Nucleus accumbens (tissue), 56 donors: Measurements from ENCODE around the gene SENP5.
A peak's percentile ranks its signal among the peaks of the same experiment; 100 is the strongest.
"Not testable (repeated sequence)": the region's sequence is repeated elsewhere in the genome, so short reads cannot be mapped to it uniquely, and the experiment has no call there.

ENCODE experiments used
- DNase-seq, 56 donors: peaks; one replicate each; lab custom pipeline; 2025; lab: John Stamatoyannopoulos, UW

SENP5 gene, protein sequence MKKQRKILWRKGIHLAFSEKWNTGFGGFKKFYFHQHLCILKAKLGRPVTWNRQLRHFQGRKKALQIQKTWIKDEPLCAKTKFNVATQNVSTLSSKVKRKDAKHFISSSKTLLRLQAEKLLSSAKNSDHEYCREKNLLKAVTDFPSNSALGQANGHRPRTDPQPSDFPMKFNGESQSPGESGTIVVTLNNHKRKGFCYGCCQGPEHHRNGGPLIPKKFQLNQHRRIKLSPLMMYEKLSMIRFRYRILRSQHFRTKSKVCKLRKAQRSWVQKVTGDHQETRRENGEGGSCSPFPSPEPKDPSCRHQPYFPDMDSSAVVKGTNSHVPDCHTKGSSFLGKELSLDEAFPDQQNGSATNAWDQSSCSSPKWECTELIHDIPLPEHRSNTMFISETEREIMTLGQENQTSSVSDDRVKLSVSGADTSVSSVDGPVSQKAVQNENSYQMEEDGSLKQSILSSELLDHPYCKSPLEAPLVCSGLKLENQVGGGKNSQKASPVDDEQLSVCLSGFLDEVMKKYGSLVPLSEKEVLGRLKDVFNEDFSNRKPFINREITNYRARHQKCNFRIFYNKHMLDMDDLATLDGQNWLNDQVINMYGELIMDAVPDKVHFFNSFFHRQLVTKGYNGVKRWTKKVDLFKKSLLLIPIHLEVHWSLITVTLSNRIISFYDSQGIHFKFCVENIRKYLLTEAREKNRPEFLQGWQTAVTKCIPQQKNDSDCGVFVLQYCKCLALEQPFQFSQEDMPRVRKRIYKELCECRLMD

DNA sequence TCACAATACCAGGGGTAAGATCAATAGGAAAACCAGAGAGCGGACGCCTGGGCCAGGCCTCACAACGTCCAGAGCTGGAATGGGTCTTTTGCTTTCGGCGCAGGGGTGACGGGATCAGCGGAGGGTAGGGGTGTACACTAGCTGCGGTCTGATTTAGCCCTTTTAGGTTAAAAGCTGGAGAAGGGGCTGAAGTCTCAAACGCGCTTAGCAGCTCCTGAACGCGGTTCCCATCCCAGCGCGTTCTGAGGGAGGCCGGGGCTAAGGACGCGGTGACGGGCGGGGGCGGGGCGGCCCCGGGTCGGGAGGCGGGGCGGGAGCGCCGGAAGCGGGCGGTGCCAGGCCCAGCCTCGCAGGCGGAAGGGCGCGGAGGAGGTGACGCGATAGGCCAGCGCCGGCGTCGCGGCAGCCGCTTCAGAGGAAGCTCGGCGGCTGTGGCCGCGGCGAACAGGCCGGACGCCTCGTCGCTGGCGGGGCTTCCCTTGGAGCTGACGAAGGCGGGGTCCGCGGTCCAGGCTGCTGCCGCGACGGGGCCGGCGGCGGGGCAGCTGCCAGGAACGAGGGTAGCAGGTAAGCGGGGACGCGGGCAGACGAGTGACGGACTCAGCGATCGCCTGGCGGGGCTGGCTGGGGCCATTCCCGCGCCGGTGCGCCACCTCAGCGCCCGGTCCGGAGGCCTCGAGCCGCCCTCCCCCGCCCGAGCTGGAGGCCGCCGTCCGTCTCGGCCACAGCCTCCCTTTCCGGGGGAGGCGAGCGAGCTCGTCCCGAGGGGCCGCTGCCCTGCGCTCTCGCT lies at the start of gene SENP5:
SENP5 (plus strand) TSS at position 414 of the 790 bp plus-strand sequence. CDS start 17,262 bp downstream, outside the sequence.
- peak in 55 of 56 donors; percentile 42 to 94 (median 87) for DNase-seq

DNA sequence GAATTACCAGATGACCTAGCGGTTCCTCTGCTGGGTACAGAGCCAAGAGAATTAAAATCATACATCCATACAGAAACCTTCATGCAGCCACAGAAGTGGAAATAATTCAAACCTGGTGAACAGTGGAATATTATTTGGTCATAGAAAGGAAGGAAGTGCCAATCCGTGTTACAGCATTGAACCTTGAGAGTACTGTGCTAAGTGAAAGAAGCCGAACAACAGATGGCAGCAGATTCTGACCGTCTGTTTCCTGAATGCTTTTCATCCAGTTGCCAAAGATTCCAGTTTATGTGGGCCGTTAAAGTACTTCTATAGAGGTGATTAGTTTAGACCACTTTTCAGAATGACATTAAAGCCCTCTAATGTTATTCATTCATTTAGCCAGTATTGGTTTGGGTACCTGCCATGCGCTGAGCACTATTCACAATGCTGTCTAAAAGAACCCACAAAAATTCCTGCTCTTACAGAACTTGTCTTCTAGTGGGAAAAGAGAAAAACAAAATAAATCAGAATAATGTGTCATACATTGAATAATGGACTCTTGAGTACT lies 45.8 kb upstream of the SENP5 start:
- DNase-seq, result no peak

DNA sequence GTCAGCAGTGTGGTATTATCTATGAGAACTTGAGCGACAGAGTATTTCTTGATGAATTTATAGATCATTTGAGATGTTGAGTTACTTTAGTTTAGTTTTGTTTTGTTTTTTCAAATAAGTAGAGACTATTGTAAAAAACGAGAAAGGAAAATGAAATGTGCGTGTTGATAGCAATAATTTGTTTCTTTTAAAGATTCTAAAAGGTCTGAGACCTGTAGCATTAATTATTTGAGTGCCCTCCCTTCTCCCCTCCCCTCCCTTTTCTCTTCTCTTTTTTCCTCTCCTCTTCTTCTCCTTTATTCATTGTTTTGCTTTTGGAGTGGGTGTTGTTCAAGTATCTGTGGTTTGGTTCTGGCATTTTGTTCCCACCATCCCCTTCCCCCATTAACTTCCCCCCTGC lies 38.1 kb upstream of the SENP5 start:
- DNase-seq, result not testable (repeated sequence)

DNA sequence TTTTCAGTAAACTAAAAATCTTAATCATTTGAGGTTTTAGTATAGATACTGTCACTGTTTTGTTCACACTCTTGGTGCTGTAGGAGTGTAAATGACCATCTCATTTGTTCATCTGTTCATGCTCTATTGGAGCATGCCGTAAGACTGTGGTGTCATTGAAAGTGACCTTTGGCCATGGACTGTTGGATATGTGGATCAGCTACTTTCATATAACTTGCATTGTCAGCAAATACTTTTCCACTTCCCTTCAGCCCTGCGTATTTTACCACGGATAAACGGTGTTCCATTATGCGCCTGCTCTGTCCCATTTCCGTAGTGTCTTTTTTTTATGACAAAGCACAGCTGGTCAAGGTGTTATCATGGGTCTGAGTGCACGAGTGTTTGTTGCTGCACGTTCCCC lies 32.6 kb upstream of the SENP5 start:
- DNase-seq, result no peak

DNA sequence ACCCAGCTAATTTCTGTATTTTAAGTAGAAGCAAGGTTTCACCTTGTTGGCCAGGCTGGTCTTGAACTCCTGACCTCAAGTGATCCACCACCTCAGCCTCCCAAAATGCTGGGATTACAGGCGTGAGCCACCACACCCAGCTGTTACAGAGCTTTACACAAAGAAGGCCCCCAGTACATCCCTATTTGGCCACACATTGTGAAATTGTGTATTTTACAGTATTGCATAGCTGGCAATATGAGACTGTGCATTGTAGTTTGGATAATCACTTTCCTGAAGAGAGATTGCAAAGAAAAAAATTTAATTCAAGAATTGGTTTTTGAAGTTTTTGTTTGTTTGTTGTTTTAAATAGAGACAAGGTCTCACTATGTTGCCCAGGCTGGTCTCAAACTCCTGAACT lies 31.1 kb upstream of the SENP5 start:
- not testable (repeated sequence) for DNase-seq

DNA sequence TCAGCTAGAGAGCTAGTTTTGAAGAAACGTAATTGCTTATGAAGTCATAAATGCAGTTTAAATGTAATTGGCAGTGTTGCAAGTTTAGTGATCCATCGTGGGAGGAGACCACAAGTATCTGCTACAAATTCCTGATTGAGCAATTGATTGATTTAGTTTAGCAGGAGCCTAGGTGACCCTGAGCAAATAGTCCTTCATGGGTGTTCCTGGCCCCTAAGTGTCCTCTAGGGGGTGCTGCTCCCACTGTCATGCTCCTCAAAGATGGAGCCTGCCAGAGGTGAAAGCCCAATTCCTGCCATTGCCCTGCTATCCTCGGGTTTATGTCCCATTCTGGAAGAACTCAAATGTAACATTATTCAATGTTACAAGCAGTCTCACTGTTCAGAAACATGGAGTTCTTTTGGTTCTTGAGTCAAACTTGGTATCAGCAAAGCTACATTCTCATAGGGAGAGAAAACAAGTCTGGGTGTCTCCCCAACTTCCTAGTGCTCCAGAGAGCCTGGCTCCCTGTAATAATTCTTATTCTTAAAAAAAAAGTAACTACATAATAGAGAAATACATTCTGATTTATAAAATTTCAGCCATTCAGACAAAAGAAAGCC lies 29.8 kb upstream of the SENP5 start:
- peak in 22 of 56 donors; percentile 0 to 56 (median 7) for DNase-seq

DNA sequence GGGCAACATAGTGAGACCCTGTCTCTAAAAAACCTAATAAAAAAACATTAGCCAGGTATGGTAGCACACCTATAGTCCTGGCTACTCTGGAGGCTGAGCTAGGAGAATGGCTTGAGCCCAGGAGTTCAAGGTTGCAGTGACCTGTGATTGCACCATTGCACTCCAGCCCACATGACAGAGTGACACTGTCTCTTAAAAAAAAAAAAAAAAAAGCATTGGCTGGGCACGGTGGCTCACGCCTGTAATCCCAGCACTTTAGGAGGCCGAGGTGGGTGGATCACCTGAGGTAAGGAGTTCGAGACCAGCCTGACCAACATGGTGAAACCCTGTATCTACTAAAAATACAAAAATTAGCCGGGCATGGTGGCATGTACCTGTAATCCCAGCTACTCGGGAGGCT lies 28.4 kb upstream of the SENP5 start:
- DNase-seq, result not testable (repeated sequence)

DNA sequence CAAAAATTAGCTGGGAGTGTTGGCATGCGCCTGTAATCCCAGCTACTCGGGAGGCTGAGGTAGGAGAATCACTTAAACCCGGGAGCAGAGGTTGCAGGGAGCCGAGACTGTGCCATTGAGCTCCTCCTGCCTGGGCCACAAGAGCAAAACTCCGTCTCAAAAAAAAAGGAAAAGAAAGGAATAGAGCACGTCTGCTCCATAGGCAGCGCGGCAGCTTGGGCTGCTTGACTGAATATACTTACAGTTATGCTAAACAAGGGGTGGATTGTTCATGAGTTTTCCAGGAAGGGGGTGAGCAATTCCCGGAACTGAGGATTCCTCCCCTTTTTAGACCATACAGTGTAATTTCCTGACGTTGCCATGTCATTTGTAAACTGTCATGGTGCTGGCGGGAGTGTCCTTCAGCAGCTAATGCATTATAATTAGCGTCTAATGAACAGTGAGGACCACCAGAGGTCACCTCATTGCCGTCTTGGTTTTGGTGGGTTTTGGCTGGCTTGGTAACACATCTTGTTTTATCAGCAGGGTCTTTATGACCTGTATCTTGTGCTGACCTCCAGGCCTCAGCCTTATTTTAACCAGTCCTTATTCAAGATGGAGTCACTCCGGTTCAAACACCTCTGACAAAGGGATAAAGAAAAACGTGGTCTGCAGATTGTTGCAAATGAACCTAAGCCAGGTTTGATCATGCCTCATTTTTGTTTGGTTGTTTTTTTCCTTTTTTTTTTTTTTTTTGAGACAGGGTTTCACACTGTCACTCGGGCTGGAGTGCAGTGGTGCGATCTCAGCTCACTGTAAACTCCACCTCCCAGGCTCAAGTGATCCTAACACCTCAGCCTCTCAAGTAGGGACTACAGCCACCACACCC lies 24.9 kb upstream of the SENP5 start:
- DNase-seq, result peak in 2 of 56 donors; percentile 39 to 46

DNA sequence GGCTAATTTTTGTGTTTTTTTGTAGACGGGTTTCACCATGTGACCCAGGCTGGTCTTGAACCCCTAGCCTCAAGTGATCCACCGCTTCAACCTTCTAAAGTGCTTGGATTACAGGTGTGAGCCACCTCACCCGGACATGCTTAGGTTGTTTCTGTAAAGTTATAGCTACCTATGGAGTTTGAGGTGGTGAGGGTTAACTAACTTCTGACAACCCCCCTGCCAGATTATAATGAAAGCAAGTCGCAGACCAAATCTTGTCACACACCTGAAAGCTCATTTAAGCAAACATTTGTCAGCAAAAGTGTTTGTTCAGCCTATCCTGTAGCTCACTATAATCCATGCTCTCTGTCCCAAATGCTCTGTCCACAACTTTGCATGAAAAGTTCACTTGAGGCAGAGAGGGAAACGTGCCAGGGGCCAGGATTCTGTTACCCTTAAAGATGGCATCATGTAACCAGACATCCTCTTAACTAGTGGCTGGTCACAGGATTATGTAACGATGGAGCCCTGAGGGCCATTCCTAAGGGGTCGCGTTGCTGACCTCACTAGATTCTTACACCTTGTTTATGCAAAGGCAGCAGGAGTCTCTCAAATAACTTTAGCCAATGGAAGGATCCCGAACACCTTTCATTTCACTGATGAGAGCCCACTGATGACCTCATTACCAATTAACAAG lies 24.1 kb upstream of the SENP5 start:
- DNase-seq, result no peak

DNA sequence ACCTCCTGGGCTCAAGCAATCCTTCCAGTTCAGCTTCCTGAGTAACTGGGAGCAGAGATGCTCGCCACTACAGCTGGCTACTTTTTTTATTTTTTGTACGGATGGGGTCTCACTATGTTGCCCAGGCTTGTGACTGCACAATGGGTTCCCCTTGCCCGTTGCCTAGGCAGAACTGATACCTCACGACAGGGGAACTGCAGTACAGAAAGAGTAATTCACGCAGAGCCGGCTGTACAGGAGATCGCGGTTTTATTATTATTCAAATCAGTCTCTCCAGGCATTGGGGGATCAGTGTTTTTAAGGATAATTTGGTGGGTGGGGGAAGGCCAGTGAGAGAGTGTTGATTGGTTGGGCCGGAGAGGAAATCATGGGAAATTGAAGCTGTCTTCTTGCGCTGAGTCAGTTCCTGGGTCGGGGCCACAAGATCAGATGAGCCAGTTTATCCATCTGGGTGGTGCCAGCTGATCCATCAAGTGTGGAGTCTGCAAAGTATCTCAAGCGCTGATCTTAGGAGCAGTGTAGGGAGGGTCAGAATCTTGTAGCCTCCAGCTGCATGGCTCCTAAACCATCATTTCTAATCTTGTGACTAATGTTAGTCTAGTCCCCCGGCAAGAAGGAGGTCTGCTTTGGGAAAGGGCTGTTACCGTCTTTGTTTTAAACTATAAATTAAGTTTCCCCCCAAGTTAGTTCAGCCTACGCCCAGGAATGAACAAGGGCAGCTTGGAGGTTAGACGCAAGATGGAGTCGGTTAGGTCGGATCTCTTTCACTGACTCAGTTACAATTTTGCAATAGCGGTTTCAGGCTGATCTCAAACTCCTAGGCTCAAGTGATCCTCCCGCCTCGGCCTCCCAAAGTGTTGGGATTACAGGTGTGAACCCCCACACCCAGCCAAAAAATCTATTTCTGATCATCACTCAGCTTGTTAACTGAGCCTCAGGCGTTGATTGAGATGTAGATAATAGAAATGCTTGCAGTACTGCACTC lies 23.2 kb upstream of the SENP5 start:
- DNase-seq, result not testable (repeated sequence)

DNA sequence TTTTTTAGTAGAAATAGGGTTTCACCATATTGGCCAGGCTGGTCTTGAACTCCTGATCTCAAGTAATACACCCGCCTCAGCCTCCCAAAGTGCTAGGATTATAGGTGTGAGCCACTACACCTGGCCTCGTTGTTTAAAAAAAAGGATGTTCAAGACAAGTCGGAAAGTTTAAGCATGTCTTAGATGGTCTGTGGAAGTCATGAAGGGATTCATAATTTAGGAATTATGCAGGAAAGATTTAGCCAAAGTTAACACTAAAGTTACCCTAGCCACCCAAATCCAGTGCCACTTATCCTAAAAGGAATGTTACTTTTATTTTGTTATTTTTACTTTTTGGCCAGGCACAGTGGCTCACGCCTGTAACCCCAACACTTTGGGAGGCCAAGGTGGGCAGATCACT lies 19.3 kb upstream of the SENP5 start:
- DNase-seq, result not testable (repeated sequence)

DNA sequence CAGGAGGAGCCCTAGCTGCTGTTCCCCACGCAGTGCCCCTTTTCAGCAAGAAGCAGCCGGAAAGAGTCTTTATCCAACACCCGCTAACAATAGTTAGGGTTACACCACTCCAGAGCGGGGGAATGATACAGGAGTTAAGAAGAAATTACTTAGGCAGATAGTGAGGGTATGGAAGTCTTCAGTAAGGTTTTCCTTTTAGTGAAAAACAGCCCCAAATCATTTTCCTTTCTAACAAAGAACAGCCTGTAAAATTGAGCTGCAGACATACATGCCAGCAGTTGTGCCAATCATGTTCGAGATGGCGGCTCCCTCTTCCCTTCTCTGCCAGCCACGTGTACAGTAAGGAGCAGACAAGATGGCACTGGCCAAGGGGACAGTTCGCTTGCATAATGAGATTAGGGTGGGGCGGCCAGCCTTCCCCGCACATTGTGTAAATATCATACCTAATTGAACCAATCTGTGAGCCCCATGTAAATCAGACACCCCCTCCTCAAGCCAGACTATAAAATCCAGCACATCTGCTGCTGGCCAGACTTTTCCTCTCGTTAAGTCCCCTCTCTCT lies 18.5 kb upstream of the SENP5 start:
- no peak for DNase-seq

DNA sequence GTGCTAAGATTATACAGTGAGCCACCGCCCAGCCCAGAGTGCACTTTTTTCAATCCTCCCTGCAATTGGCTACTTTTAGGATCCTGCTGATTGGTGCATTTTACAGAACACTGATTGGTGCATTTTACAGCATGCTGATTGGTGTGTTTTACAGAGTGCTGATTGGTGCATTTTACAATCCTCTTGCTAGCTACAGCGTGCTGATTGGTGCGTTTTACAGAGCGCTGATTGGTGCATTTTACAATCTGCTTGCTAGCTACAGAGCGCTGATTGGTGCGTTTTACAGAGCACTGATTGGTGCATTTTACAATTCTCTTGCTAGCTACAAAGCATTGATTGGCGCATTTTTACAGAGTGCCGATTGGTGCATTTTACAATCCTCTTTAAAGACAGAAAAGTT lies 4.7 kb upstream of the SENP5 start:
- DNase-seq, result not testable (repeated sequence)

DNA sequence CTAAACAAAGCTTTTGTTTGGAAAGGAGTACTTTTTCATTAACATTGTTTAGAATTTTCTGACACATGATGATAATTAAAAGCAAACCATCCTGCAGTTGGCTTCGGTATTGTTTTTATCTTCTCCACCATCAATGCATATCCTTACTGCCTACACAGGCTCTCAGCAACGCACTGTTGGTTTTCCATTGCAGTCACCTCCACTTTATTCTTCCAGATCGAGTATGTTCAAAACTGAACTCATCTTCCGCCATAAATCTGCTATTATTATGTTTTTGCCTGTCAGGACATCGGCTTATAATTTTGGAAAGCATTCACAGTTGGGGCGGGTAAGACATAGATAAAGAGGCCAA lies 589 bp upstream of the SENP5 start:
- DNase-seq, result no peak

DNA sequence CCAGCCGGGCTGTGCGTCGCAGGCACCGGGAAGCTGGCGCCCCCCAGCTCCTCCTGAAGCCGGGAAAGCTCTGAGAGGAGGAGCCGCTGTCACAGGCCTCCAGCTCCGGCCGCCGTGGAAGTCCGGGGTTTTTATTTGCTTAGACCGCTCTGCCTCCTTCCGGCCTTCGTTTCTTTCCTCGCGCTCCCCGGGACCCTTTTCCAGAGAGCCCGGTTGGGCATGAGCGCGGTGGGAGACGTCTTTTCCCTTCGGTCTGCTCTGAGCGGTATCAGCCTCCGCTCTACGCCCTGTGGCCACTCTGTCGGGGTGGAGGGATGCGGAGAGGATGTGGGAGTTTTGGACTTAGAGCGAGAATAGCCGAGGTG lies 559 bp downstream of the SENP5 start:
- DNase-seq, result peak in 20 of 56 donors; percentile 5 to 46 (median 26)

DNA sequence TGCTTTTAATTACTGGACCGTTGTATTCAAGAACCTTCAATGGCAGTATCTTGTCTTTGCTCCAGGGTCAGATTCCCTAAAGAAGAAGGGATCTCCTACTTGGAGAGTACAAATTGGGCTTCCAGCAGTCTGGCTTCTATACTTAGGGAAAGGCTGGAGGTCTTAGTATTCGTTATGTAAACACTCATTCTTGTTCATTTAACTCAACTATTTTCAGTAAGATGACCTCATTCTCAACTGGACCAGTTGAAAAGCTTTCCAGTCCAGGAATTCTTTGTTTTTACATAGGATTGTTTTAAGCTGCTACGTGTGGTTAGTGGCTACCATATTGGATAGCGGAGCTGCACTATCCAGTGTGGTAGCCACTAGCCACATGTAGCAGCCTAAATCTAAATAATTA lies 4.6 kb downstream of the SENP5 start:
- DNase-seq, result no peak

DNA sequence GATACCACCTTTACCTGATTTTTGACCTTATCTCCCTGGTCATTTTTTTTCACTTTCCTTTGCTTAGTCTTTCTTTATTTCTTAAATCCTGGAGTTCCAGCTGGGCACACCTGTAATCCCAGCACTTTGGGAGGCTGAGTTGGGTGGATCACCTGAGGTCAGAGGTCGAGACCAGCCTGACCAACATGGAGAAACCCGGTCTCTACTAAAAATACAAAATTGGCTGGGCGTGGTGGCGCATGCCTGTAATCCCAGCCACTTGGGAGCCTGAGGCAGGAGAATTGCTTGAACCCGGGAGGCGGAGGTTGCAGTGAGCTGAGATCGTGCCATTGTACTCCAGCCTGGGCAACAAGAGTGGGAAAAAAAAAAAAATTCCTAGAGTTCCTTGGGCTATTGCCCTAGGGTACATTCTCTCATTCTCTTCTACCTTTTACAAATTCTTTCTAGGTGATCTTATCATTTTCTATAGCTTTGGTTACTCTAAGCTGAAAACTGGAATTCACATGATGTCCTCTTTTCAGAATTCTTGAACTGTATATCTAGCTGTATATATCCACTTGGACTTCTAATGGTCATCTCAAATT lies 6.9 kb downstream of the SENP5 start:
- DNase-seq, result not testable (repeated sequence)
